Measurements from ENCODE around the gene DGAT2.

DNA sequence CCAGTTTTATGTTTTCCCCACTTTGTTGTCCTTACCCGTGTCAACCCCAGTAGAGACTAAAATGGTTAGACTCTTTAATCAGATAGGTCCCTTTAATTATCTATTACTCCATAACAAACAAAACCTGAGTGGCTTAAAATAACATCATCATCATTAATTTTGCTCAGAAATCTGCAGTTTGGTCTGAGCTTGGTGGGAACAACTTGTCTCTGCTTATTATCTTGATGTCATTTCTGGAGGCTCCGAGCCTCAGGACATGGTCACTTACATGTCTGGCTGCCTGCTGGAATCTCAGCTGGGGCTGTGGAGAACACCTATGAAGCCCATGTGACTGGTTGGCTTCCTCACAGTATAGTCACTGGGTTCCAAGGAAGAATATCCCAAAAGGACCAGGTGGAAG is 73.2 kb downstream of the DGAT2 start:
- TF ChIP-seq, protein P1, sequence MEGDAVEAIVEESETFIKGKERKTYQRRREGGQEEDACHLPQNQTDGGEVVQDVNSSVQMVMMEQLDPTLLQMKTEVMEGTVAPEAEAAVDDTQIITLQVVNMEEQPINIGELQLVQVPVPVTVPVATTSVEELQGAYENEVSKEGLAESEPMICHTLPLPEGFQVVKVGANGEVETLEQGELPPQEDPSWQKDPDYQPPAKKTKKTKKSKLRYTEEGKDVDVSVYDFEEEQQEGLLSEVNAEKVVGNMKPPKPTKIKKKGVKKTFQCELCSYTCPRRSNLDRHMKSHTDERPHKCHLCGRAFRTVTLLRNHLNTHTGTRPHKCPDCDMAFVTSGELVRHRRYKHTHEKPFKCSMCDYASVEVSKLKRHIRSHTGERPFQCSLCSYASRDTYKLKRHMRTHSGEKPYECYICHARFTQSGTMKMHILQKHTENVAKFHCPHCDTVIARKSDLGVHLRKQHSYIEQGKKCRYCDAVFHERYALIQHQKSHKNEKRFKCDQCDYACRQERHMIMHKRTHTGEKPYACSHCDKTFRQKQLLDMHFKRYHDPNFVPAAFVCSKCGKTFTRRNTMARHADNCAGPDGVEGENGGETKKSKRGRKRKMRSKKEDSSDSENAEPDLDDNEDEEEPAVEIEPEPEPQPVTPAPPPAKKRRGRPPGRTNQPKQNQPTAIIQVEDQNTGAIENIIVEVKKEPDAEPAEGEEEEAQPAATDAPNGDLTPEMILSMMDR (IDR thresholded peaks at IDR 0.05): no peak
- no peak for TF ChIP-seq POLR2A (IDR thresholded peaks at IDR 0.05)

All from Peyer's patch (tissue), 4 donors.